ENCODE data around the gene SMG1.
"Not testable (repeated sequence)": the region's sequence is repeated elsewhere in the genome, so short reads cannot be mapped to it uniquely, and the experiment has no call there.

SMG1 gene

DNA sequence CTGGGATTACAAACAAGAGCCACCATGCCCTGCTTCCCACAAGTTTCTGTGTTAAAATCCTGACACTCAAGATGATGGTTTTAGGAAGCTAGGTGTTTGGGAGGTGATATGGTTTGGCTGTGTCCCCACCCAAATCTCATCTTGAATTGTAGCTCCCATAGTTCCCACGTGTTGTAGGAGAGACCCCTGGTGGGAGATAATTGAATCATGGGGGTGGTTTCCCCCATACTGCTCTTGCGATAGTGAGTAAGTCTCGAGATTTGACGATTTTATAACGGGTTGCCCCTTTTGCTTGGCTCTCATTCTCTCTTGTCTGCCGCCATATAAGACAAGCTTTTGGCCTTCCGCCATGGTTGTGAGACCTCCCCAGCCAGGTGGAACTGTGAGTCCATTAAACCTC, 17.2 kb upstream of the SMG1 start:
- Mint-ChIP-seq H3K4me1 (ENCODE audit: low read depth) (peaks cover 15% of the 10 kb centered on the region), H3K27me3 (no peaks in the 10 kb centered on the region), H3K9me3 (no peaks in the 10 kb centered on the region), H3K27ac (no peak overlapping the region), H3K36me3 (ENCODE audit: low read depth) (no peaks in the 10 kb centered on the region), H3K4me3 (no peak overlapping the region)

DNA sequence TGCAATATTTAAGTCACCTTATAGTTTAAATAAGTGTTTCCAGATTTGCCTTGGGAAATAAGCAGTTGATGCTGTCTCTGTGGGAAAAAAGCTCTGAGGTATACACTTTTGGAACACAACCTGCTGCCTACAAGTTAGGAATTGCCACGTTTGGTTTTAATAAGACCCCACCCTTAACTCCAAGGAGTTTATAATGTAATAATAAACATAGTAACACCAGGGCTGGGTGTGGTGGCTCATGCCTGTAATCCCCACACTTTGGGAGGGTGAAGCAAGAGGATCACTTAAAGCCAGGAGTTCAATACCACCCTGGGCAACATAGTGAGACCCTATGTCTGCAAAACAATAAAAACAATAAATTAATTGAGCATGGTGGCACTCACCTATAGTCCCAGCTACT, 15.9 kb upstream of the SMG1 start:
- H3K27me3 Mint-ChIP-seq, result no peaks in the 10 kb centered on the region
- peaks cover 15% of the 10 kb centered on the region for H3K4me1 Mint-ChIP-seq (ENCODE audit: low read depth)
- H3K4me3 Mint-ChIP-seq, result no peak overlapping the region
- H3K27ac Mint-ChIP-seq, result no peak overlapping the region
- no peaks in the 10 kb centered on the region for H3K36me3 Mint-ChIP-seq (ENCODE audit: low read depth)
- no peaks in the 10 kb centered on the region for H3K9me3 Mint-ChIP-seq

DNA sequence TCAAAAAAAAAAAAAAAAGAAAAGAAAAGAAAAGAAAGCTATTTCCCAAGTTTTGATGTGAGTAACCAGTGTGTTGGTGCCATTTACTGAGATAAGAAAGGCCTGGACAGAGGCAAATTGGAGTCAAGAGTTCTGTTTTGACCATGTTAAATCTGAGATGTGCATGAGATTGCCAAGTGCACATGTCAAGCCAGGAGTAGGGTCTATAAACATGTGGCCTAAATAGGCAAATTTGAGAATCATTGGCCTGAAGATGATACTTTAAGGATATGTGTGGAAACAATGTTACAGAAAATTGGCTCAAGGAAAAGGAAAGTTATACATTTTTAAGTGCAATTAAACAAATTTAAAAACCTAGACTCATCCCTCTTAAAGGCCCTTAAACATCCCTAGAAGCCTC, 15.3 kb upstream of the SMG1 start:
- Mint-ChIP-seq H3K4me1 (ENCODE audit: low read depth) (peaks cover 11% of the 10 kb centered on the region), H3K36me3 (ENCODE audit: low read depth) (no peaks in the 10 kb centered on the region), H3K9me3 (no peaks in the 10 kb centered on the region), H3K27ac (no peak overlapping the region), H3K27me3 (no peaks in the 10 kb centered on the region), H3K4me3 (no peak overlapping the region)

DNA sequence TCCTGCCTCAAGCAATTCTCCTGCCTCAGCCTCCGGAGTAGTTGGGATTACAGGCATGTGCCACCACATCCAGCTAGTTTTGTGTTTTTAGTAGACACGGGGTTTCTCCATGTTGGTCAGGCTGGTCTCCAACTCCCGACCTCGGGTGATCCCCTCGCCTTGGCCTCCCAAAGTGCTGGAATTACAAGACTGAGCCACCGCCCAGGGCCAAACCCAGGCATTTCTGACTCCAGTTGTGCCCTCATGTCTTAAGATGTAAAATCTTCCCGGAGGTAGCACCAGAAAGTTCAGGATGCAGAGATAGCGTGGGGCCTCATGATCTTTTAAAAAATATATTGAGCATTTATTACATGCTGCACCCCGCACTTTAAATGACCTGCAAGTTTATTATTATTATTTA, 12.8 kb upstream of the SMG1 start:
- no peak overlapping the region for H3K27ac Mint-ChIP-seq
- H3K36me3 Mint-ChIP-seq (ENCODE audit: low read depth), result no peaks in the 10 kb centered on the region
- no peaks in the 10 kb centered on the region for H3K9me3 Mint-ChIP-seq
- H3K27me3 Mint-ChIP-seq, result no peaks in the 10 kb centered on the region
- no peaks in the 10 kb centered on the region for H3K4me1 Mint-ChIP-seq (ENCODE audit: low read depth)
- H3K4me3 Mint-ChIP-seq, result no peak overlapping the region

DNA sequence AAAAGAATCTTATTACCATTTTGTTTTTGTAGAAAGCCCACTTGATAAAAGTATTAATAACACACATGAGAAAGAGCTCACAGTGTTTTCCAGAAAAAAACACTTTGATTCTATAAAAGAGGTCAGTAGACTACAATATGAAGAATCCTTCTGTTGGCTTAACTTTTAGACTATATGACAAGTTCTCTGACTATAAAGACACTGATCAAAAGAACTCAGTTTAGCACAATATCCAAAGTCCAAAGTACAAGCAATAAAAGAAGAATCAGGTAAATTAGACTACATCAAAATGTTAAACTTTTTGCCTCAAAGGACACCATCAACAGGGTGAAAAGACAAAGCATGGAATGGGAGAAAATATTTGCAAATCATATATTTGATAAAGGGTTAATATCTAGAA, 11.2 kb upstream of the SMG1 start:
- Mint-ChIP-seq H3K27me3 (no peaks in the 10 kb centered on the region), H3K9me3 (no peaks in the 10 kb centered on the region), H3K4me3 (no peak overlapping the region), H3K4me1 (ENCODE audit: low read depth) (no peaks in the 10 kb centered on the region), H3K27ac (no peak overlapping the region), H3K36me3 (ENCODE audit: low read depth) (no peaks in the 10 kb centered on the region)

DNA sequence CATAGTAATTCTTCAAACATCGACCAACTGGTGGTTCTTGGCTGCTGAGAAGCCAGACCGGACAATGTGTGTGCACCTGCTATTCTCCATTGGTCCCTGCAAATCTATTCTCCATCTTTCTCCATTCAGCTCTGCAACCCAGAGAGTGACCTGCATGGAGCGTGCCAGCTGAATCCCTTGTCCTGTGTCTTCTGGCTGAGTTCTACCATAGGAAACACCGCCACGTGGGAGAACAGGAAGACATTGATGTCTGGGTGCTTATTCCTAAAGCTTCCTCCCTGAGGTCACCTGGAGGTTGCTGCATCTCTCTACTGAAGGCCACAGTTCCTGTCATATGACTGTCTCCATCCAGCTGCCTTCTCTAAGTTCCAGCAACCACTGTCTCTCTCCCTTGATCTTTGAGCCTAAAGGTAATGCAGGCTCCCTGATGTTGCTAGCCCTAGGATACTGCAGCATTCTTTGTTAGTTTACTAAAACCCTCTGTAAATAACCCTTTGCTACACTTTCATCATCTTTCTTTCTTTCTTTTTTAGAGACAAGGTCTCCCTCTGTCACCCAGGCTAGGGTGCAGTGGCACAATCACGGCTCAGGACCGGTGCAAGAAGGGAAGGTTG, 10.6 kb upstream of the SMG1 start:
- Mint-ChIP-seq H3K9me3 (no peaks in the 10 kb centered on the region), H3K27me3 (no peaks in the 10 kb centered on the region), H3K4me3 (no peak overlapping the region), H3K36me3 (ENCODE audit: low read depth) (no peaks in the 10 kb centered on the region), H3K4me1 (ENCODE audit: low read depth) (no peaks in the 10 kb centered on the region), H3K27ac (no peak overlapping the region)

DNA sequence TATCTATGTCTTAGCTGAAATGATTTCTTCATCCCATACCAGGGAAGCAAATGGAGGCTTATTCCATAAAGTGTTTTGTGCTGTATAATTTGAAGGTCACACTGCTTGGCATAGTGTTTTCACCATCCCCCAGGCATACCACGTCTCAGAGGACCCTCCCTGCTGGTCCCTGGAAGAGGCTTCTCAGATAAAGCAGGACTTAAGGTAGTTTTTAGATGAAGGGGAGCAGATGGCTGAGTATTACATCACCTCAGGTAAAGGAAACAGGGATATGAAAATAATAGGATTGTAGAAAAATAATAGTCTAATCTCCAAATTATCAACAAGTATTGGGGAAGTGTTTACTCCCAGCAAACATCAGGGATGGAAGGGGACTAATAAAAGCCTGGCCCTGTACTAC, 7.3 kb upstream of the SMG1 start:
- no peaks in the 10 kb centered on the region for H3K27me3 Mint-ChIP-seq
- no peak overlapping the region for H3K4me3 Mint-ChIP-seq
- H3K9me3 Mint-ChIP-seq, result no peaks in the 10 kb centered on the region
- H3K36me3 Mint-ChIP-seq (ENCODE audit: low read depth), result no peaks in the 10 kb centered on the region
- H3K4me1 Mint-ChIP-seq (ENCODE audit: low read depth), result no peaks in the 10 kb centered on the region
- H3K27ac Mint-ChIP-seq, result no peak overlapping the region

DNA sequence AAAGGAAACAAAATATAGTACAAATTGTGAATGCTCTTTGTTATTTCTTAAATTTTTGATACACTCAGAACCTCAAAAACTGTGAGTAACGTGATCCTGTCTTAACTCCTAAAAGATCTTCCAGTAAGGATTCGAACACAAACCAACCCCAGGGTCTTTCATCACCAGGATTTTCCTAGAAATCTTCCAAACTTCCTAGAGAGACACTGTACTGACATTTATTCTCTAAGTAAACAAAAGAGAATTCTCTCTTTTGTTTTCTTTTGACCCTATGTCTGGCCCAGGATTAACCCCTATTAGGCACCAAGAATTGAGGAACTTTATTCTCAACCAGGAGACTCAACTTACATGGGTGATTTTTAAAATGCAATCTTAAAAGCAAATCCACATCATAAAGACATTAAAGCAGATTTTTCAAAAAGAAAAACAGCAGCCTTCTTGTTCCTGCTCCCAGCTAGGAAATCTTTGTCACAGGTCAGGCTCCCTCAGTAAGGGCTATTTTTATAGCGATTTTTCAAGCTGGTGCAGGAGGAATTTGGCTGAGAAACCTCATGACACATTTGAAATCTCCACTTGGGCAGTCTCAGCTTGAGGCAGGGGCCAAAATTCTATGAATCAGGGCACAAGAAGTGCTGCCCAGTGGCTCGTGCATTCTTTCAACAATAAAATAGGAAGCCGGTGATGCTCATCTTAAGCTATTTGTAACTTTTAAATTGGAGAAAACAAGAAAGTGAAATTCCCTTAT, 6.2 kb upstream of the SMG1 start:
- H3K9me3 Mint-ChIP-seq, result no peaks in the 10 kb centered on the region
- H3K36me3 Mint-ChIP-seq (ENCODE audit: low read depth), result no peaks in the 10 kb centered on the region
- no peak overlapping the region for H3K4me3 Mint-ChIP-seq
- peaks cover 4% of the 10 kb centered on the region for H3K4me1 Mint-ChIP-seq (ENCODE audit: low read depth)
- H3K27ac Mint-ChIP-seq, result no peak overlapping the region
- H3K27me3 Mint-ChIP-seq, result no peaks in the 10 kb centered on the region

DNA sequence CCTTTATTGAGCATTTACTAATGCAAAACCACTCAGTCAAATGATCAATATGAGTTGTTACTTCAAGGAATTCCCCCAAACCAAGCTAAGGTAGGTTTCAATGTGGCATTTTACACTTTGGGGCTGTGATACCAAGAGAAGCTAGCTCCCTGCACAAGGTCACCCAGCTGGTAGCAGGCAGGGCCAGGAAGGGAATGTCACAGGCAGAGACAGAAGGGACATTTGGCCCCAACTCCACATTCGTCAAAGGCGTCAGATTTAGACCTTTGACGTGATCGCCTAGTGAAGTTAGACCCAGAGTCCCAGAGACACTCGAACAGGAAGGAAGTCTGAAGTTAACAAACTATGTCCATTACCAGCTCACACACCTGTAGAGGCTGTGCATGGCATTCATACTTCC, 5.5 kb upstream of the SMG1 start:
- H3K4me3 Mint-ChIP-seq, result no peak overlapping the region
- no peaks in the 10 kb centered on the region for H3K9me3 Mint-ChIP-seq
- no peaks in the 10 kb centered on the region for H3K27me3 Mint-ChIP-seq
- no peaks in the 10 kb centered on the region for H3K36me3 Mint-ChIP-seq (ENCODE audit: low read depth)
- peaks cover 11% of the 10 kb centered on the region for H3K4me1 Mint-ChIP-seq (ENCODE audit: low read depth)
- no peak overlapping the region for H3K27ac Mint-ChIP-seq

DNA sequence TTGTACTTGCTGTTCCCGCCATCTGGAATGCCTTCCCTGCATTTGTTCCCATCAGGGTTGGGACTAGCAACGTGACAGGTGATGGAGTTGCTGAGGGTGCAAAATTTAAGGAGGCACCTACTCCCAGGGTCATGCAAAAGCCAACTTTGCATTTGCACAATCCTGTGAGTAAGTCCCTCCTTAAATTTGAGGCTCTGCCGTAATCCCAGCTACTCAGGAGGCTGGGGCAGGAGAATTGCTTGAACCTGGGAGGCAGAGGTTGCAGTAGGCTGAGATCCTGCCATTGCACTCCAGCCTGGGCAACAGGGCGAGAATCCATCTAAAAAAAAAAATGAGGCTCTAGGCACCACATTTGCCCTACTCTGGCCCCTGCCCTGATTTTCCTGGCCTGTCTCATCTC, 3.9 kb upstream of the SMG1 start:
- not testable (repeated sequence) for H3K4me3 Mint-ChIP-seq; H3K36me3 Mint-ChIP-seq (ENCODE audit: low read depth); H3K27me3 Mint-ChIP-seq; H3K27ac Mint-ChIP-seq; H3K9me3 Mint-ChIP-seq
- H3K4me1 Mint-ChIP-seq (ENCODE audit: low read depth), result peaks cover 14% of the 10 kb centered on the region

DNA sequence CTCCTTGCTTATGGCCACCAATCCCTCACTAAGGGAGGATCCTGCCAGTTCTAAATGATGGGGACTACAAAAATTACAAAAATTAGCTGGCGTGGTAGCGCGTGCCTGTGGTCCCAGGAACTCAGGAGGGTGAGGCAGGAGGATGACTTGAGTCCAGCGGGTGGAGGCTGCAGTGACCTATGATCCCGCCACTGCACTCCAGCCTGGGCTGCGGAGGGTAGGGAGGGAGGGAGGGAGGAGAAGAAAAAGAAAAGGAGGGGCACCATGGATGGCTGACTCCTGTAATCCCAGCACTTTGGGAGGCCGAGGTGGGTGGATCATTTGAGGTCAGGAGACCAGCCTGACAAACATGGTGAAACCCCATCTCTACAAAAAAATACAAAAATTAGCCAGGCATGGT, 1.9 kb upstream of the SMG1 start:
- not testable (repeated sequence) for H3K9me3 Mint-ChIP-seq; H3K36me3 Mint-ChIP-seq (ENCODE audit: low read depth); H3K27me3 Mint-ChIP-seq; H3K4me3 Mint-ChIP-seq; H3K27ac Mint-ChIP-seq
- peaks cover 28% of the 10 kb centered on the region for H3K4me1 Mint-ChIP-seq (ENCODE audit: low read depth)

DNA sequence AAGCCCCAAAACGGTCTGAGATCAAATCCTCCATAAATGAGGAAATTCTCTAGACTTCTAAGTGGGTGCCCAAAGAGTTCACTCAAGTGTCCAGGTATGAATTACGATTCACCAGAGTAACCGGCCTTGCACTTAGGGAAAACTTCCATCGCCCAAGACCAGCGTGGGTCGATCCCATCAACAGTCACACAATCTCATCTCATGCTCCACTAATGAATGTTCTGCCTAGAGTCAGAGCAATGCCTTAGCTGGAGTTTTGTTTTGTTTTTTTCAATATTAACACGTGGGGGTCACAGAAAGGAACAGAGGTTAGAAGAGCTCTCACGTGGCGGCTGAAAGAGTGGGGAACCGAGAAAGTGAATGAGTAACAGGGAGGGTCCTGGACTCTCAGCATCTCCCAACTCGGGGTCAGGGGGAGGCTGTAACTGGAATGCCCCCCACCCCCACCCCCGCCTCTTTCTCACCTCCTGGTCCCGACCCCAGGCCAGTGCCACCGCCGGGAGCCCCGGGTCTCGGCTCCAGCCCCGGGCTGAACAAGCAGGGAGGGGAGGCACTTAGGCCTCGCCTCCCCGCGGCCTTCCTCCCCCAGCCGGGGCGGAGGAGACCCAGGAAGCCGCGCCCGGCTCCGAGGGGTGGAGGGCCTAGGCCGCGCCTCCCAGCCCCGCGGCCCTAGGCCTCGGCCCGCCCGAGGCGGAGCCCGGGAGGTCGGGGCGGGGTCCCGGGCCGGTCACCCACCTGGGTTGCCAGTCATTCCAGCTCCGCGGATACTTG, 808 bp downstream of the SMG1 start:
- peak overlapping the region; percentile 100 for H3K4me3 Mint-ChIP-seq
- H3K27ac Mint-ChIP-seq, result peak overlapping the region; percentile 99
- not testable (repeated sequence) for H3K27me3 Mint-ChIP-seq; H3K36me3 Mint-ChIP-seq (ENCODE audit: low read depth); H3K9me3 Mint-ChIP-seq
- H3K4me1 Mint-ChIP-seq (ENCODE audit: low read depth), result peaks cover 47% of the 10 kb centered on the region

DNA sequence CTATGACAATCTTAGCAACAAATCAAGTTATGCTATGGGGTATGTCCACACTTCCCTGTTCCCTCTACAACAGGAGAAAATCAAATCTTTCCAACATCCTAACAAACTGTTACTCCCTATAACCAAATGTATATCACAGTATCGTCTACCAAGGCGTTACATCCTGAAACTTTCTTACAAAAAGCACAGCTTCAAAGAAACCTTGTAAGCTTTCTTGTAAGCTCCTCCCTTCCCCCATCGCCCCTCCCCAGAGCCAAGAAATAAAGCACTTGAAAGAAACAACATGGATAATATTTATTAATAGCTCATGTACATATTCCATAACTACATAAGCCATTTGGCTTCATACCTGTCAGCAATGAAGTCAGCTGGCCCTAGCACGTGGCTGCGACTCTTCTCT, 2.3 kb downstream of the SMG1 start:
- H3K27me3 Mint-ChIP-seq, H3K9me3 Mint-ChIP-seq: not testable (repeated sequence)
- H3K4me1 Mint-ChIP-seq (ENCODE audit: low read depth), result peaks cover 56% of the 10 kb centered on the region
- peak overlapping the region; percentile 100 for H3K4me3 Mint-ChIP-seq
- H3K27ac Mint-ChIP-seq, result peak overlapping the region; percentile 91
- H3K36me3 Mint-ChIP-seq (ENCODE audit: low read depth), result peaks cover 14% of the 10 kb centered on the region

DNA sequence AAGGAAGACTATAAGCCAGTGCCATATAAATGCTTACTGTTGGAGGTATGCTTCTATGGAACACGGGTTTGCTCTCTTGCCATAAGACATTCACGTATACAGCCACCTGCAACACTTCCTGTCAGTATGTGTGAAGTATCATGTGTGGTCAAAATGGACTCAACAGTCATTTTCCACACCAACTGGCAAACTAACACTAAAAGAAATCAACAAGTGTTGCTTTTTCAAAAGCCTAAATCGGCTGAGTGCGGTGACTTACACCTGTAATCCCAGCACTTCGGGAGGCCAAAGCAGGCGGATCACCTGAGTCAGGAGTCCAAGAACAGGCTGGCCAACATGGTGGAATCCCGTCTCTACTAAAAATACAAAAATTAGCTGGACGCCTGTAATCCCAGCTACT, 3.1 kb downstream of the SMG1 start:
- not testable (repeated sequence) for H3K9me3 Mint-ChIP-seq, H3K27me3 Mint-ChIP-seq
- Mint-ChIP-seq H3K4me1 (ENCODE audit: low read depth) (peaks cover 62% of the 10 kb centered on the region), H3K4me3 (peak overlapping the region; percentile 100), H3K36me3 (ENCODE audit: low read depth) (peaks cover 14% of the 10 kb centered on the region), H3K27ac (peak overlapping the region; percentile 50)

DNA sequence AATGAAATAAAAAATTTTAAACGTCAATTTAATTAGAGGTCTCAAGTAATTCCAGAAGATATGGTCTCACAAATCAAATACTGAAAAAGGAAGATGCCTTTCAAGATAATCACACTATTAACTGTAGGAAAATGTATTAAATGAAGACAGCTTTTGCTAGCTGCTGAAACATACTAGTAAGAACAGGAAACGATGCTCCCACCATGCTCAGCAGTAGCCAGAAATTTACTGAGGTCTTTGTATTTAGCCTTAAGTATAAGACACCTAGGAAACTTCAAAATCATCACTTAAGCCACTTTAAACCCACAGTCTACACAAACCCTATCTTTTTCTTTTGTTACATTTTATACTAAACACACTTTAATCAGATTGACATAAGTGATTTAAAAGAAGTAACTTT, 16.6 kb downstream of the SMG1 start:
- peaks cover 22% of the 10 kb centered on the region for H3K36me3 Mint-ChIP-seq (ENCODE audit: low read depth)
- H3K27ac Mint-ChIP-seq, H3K27me3 Mint-ChIP-seq, H3K9me3 Mint-ChIP-seq, H3K4me3 Mint-ChIP-seq: not testable (repeated sequence)
- peaks cover 32% of the 10 kb centered on the region for H3K4me1 Mint-ChIP-seq (ENCODE audit: low read depth)

Data from stimulated activated naive CD8-positive, alpha-beta T cell treated with anti-CD3 and anti-CD28 coated beads, Interleukin-15, Interleukin-2, amounts not matched to agents 100 ng/mL and 50 ng/mL, for 24 hours (primary cell).